ENCODE results near the gene ST6GALNAC5.

- TF ChIP-seq ISL2 (CRISPR knock-in tag; IDR thresholded peaks at IDR 0.05) (no peak), ZSCAN5A (CRISPR knock-in tag; IDR thresholded peaks at IDR 0.05; ENCODE audit: borderline replicate concordance) (no peak), ZHX1 (CRISPR knock-in tag; IDR thresholded peaks at IDR 0.05; ENCODE audit: low read depth) (no peak), MAX (IDR thresholded peaks at IDR 0.05) (no peak), KLF11 (CRISPR knock-in tag; IDR thresholded peaks at IDR 0.05) (no peak)
Observed at GRCh38 chr1:76938304-76938703, 71.0 kb downstream of the ST6GALNAC5 start.

All from HepG2 (cell line).